PC-3 (cell line): ENCODE data around the gene PYGM.

Source experiments
- CTCF ChIP-seq: fragments of 300-600 bp; sonication (generic); conservative IDR thresholded peaks from 2 replicates; pipeline ENCODE4 v1.5.1; 2017; ENCODE audit warnings: antibody characterized with exemption, low read depth, mild to moderate bottlenecking, low read length
- EZH2 ChIP-seq: fragments of 300-600 bp; sonication (generic); IDR thresholded peaks from one replicate; pipeline ENCODE4 v1.6.1; 2017; ENCODE audit warnings: antibody characterized with exemption, mild to moderate bottlenecking, low read length; ENCODE audit not compliant: unreplicated experiment
- EZH2phosphoT487 ChIP-seq: fragments of 300-600 bp; sonication (generic); IDR thresholded peaks from 2 replicates; pipeline ENCODE4 v1.6.1; 2018; ENCODE audit warnings: mild to moderate bottlenecking, antibody characterized with exemption, low read length, borderline replicate concordance

DNA sequence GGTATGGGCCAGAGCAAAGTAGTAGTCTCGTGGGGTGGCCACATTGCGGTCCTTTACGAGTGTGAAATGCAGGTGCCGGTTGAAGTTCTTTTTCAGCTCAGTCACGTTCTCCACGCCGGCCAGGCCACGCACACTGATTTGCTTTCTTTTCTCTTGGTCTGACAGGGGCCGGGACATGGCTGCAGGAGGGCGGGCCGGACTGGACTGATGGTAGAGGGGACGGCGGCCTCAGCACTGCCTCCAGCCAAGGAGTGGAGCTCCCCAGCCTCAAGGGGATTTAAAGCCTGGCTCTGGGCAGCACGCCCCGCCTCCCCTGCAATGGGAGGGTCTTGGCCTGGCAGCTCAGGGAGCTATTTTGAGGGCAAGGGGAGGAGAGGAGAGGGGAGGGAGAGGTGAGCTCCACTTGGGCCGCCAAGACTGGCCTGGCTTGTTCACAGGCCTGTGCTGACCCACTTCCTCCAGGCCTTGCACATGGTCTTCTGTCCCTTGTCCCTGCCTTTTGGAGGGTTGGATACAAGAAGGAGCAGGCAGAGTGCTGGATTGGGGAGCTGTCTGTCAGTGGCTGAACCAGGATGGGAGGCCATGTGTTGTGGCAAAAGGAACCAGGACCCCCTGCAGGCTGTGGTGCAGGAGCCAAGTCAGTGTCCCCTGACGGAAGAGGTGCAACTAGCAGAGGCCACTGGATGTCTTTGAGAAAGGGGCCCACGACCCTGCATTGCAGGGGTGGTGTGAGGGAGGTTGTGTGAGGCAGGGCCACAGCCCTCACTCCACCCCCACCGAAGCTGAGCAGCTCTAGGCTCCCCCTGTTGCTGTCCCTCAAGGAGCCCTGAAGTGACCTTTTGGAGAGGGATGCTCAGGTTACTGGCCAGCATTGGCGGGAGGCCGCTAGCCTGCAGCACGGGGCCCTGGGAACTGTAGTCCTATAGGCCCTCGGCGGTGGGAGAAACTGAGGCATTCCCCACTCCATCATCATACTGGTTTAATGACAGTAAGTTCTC, at the start of gene PYGM:
- no peak for TF ChIP-seq CTCF
- TF ChIP-seq EZH2, result no peak
- no peak for TF ChIP-seq EZH2phosphoT487
